ENCODE results near the gene RNF31.

Gene RNF31

GRCh38 chr14:24117179-24117578 is 30.1 kb upstream of the RNF31 start:
- DNase-seq, result no peak

- DNase-seq, result no peak
Observed at GRCh38 chr14:24119691-24120090, 27.6 kb upstream of the RNF31 start.

- no peak for DNase-seq
Observed at GRCh38 chr14:24121210-24121609, 26.1 kb upstream of the RNF31 start.

GRCh38 chr14:24122416-24122815 is 24.9 kb upstream of the RNF31 start:
- peak; percentile 59 for DNase-seq

- DNase-seq, result peak; percentile 32
Observed at GRCh38 chr14:24122898-24123297, 24.4 kb upstream of the RNF31 start.

GRCh38 chr14:24123424-24124417 is 23.6 kb upstream of the RNF31 start:
- peak; percentile 96 for DNase-seq

- DNase-seq, result no peak
Observed at GRCh38 chr14:24126939-24127338, 20.4 kb upstream of the RNF31 start.

- DNase-seq, result no peak
Observed at GRCh38 chr14:24127673-24128072, 19.6 kb upstream of the RNF31 start.

GRCh38 chr14:24129410-24129998 is 17.8 kb upstream of the RNF31 start:
- no peak for DNase-seq

- no peak for DNase-seq
Observed at GRCh38 chr14:24130380-24130716, 16.9 kb upstream of the RNF31 start, which contains the start of gene FITM1. Gene FITM1, plus strand, starts transcription at chr14:24130659. Its CDS starts 905 bp downstream, at chr14:24131564.

GRCh38 chr14:24130717-24131548 is 16.4 kb upstream of the RNF31 start:
- DNase-seq, result no peak

GRCh38 chr14:24131549-24131966 is 15.7 kb upstream of the RNF31 start:
- DNase-seq, result no peak

GRCh38 chr14:24132061-24132685 is 15.1 kb upstream of the RNF31 start:
- no peak for DNase-seq

- no peak for DNase-seq
Observed at GRCh38 chr14:24132976-24133375, 14.3 kb upstream of the RNF31 start.

GRCh38 chr14:24133735-24134134 is 13.6 kb upstream of the RNF31 start:
- peak; percentile 64 for DNase-seq

GRCh38 chr14:24135584-24135833 is 11.8 kb upstream of the RNF31 start:
- no peak for DNase-seq

GRCh38 chr14:24135834-24136683 is 11.2 kb upstream of the RNF31 start, which contains the start of gene PSME1:
Gene PSME1, plus strand, starts transcription at chr14:24136194. Its CDS starts 69 bp downstream, at chr14:24136263.
- DNase-seq, result peak; percentile 96

GRCh38 chr14:24136684-24137528 is 10.4 kb upstream of the RNF31 start:
- DNase-seq, result no peak

- no peak for DNase-seq
Observed at GRCh38 chr14:24137529-24138395, 9.5 kb upstream of the RNF31 start.
